Stomach (tissue), 9 donors: Measurements from ENCODE around the gene IRF2BP2. TPM values are rescaled to one million over a fixed set of nuclear protein-coding genes. Genes with fewer than 3 reads are reported as not detected.
"Not testable (repeated sequence)": the region's sequence is repeated elsewhere in the genome, so short reads cannot be mapped to it uniquely, and the experiment has no call there.

ENCODE experiments used
- DNase-seq, 2 donors: peaks; one replicate each; pipeline versions ENCODE4 v3.0.0 to v3.0.0-alpha.2; 2013 to 2019
- H3K27ac ChIP-seq, 5 donors: fragments of 200-600 bp in 4 of 5; sonication (generic) in 4 of 5; one replicate each; pipeline ENCODE4 v1.5.1; 2013 to 2019; ENCODE audit warnings: mild to moderate bottlenecking in 1 of 5, moderate library complexity in 1 of 5
- H3K27me3 ChIP-seq, 3 donors: fragments of 200-600 bp; sonication (generic); one replicate each; pipeline ENCODE4 v1.5.1; 2017 to 2019; ENCODE audit warnings: mixed run types in 1 of 3
- H3K36me3 ChIP-seq, 4 donors: fragments of 200-600 bp; sonication (generic); 1 replicate in 3 of 4; 2 replicates in 1 of 4; pipeline ENCODE4 v1.5.1; 2016 to 2019
- H3K4me1 ChIP-seq, 4 donors: fragments of 200-600 bp; sonication (generic); one replicate each; pipeline ENCODE4 v1.5.1; 2016 to 2019
- H3K4me3 ChIP-seq, 4 donors: fragments of 200-600 bp; sonication (generic) in 3 of 4; one replicate each; pipeline ENCODE4 v1.5.1; 2016 to 2019; ENCODE audit warnings: mild to moderate bottlenecking in 1 of 4
- H3K9me3 ChIP-seq, 4 donors: fragments of 200-600 bp; sonication (generic); one replicate each; pipeline ENCODE4 v1.5.1; 2016 to 2019
- CTCF ChIP-seq, 7 experiments: fragments of 450-650 bp in 4 of 7; fragments of 200-600 bp in 3 of 7; sonication (generic) in 3 of 7; IDR thresholded peaks; one replicate each; pipeline ENCODE4 v1.5.1; 2016 to 2019; ENCODE audit warnings: antibody characterized with exemption in 7 of 7, control low read depth in 2 of 7, mild to moderate bottlenecking in 1 of 7
- EP300 ChIP-seq: sonication (generic); formaldehyde crosslinking; IDR thresholded peaks from one replicate; pipeline ENCODE4 v1.6.1; 2017; ENCODE audit warnings: antibody characterized with exemption
- POLR2A ChIP-seq, 4 donors: fragments of 450-650 bp; IDR thresholded peaks; one replicate each; pipeline ENCODE4 v1.6.1; 2016; ENCODE audit warnings: antibody characterized with exemption in 4 of 4, control low read depth in 2 of 4, mild to moderate bottlenecking in 1 of 4, moderate library complexity in 1 of 4
- POLR2AphosphoS5 ChIP-seq, 3 donors: sonication (generic); formaldehyde crosslinking; IDR thresholded peaks; one replicate each; pipeline ENCODE4 v1.6.1; 2016; ENCODE audit warnings: antibody characterized with exemption in 3 of 3
- WGBS, 5 donors: extraction: QIAGEN DNeasy Blood & Tissue Kit in 3 of 5; methylation state at CpG; one replicate each; pipeline versions ENCODE4 v1.1.5 to v1.1.7; 2013 to 2018; 5-methylcytosine and 5-hydroxymethylcytosine counted together
- intact Hi-C: fragments of 100-400 bp; cut with DNase I; formaldehyde crosslinking; loops from one replicate; pipeline ENCODE4 v1.15.1; 2023; ENCODE audit warnings: low total_unique reads
- polyA plus RNA-seq, 3 donors: library from polyadenylated mRNA; stranded (reverse); fragments of 200-250 nt; gene quantifications; one replicate each; pipeline ENCODE4 v1.2.3, GENCODE V29; 2013
- total RNA-seq, 5 donors: library from RNA; depleted of rRNA; stranded (reverse); fragments of >200 nt; gene quantifications; one replicate each; pipeline versions ENCODE4 v1.1.0 to v1.2.3, GENCODE V29; 2014 to 2016
- donor health status: healthy with polysubstance abuse.
- donor health status: Bipolar disorder and iron deficiency.
- donor health status: healthy.

Gene IRF2BP2
- total and polyA plus RNA-seq, 8 donors, result 39.6 to 218 (median 63.1) TPM

GRCh38 chr1:234643111-234643849 is 33.3 kb upstream of the IRF2BP2 start:
- no peaks in the 10 kb centered on the region for H3K9me3 ChIP-seq
- TF ChIP-seq POLR2AphosphoS5 (IDR thresholded peaks at IDR 0.05) (peak; percentile 50 to 70 (median 69)), EP300 (no peak)
- no peaks in the 10 kb centered on the region for H3K27me3 ChIP-seq
- peak overlapping the region; percentile 63 to 92 (median 77) for H3K27ac ChIP-seq
- WGBS, 5 donors, result 21 to 40% (median 35%) methylated on average over 14 of the region's 14 CpGs
- intact Hi-C loops, result no loop called here
- no peaks in the 10 kb centered on the region for H3K36me3 ChIP-seq
- H3K4me3 ChIP-seq, result no peak overlapping the region
- peak; percentile 77 to 92 for DNase-seq
- peaks cover 6 to 44% (median 16%) of the 10 kb centered on the region in 4 donors for H3K4me1 ChIP-seq

- TF ChIP-seq POLR2AphosphoS5 (IDR thresholded peaks at IDR 0.05) (no peak), POLR2A (IDR thresholded peaks at IDR 0.05) (no peak), CTCF (IDR thresholded peaks at IDR 0.05) (no peak), EP300 (no peak)
- H3K27me3 ChIP-seq, result no peaks in the 10 kb centered on the region
- H3K4me3 ChIP-seq, result no peak overlapping the region
- no peaks in the 10 kb centered on the region for H3K36me3 ChIP-seq
- no peaks in the 10 kb centered on the region for H3K9me3 ChIP-seq
- H3K4me1 ChIP-seq, result peaks cover 6 to 44% (median 16%) of the 10 kb centered on the region in 4 donors
- no peak for DNase-seq
- H3K27ac ChIP-seq, result peak overlapping the region; percentile 45 to 78 (median 70)
- WGBS, 5 donors, result 88 to 96% (median 92%) methylated on average over 2 of the region's 2 CpGs
- intact Hi-C loops, result no loop called here
Observed at GRCh38 chr1:234642428-234642827, 32.5 kb upstream of the IRF2BP2 start.

GRCh38 chr1:234639961-234640360 is 30.0 kb upstream of the IRF2BP2 start:
- DNase-seq, result no peak
- Histone ChIP-seq H3K27me3 (no peaks in the 10 kb centered on the region), H3K9me3 (no peaks in the 10 kb centered on the region), H3K36me3 (no peaks in the 10 kb centered on the region), H3K27ac (peak overlapping the region in 4 of 5 donors; percentile 42 to 78 (median 56)), H3K4me3 (no peak overlapping the region), H3K4me1 (peaks cover 0 to 32% (median 16%) of the 10 kb centered on the region in 4 donors)
- intact Hi-C loops, result no loop called here
- WGBS, 5 donors, result 49 to 73% (median 62%) methylated on average over 4 of the region's 4 CpGs
- TF ChIP-seq POLR2AphosphoS5 (IDR thresholded peaks at IDR 0.05), result no peak
- no peak for TF ChIP-seq CTCF (IDR thresholded peaks at IDR 0.05)
- no peak for TF ChIP-seq POLR2A (IDR thresholded peaks at IDR 0.05)
- TF ChIP-seq EP300, result no peak

- H3K36me3 ChIP-seq, result no peaks in the 10 kb centered on the region
- H3K27ac ChIP-seq, result peak overlapping the region; percentile 42 to 78 (median 52)
- intact Hi-C loops, result no loop called here
- H3K4me1 ChIP-seq, result peaks cover 0 to 24% (median 16%) of the 10 kb centered on the region in 4 donors
- 34 to 55% (median 47%) methylated on average over 4 of the region's 4 CpGs for whole genome bisulfite sequencing, 5 donors
- TF ChIP-seq POLR2AphosphoS5 (IDR thresholded peaks at IDR 0.05), result no peak
- TF ChIP-seq POLR2A (IDR thresholded peaks at IDR 0.05), result no peak
- TF ChIP-seq CTCF (IDR thresholded peaks at IDR 0.05), result no peak
- TF ChIP-seq EP300, result no peak
- H3K4me3 ChIP-seq, result no peak overlapping the region
- peak in 1 of 2 donors; percentile 69 for DNase-seq
- no peaks in the 10 kb centered on the region for H3K9me3 ChIP-seq
- H3K27me3 ChIP-seq, result no peaks in the 10 kb centered on the region
Observed at GRCh38 chr1:234638832-234639799, 29.1 kb upstream of the IRF2BP2 start.

GRCh38 chr1:234634922-234635321 is 24.9 kb upstream of the IRF2BP2 start:
- H3K27me3 ChIP-seq, result not testable (repeated sequence)

More at GRCh38 chr1:234634922-234635321, 24.9 kb upstream of the IRF2BP2 start:
- H3K9me3 ChIP-seq, H3K36me3 ChIP-seq, intact Hi-C loops, DNase-seq, H3K4me3 ChIP-seq, H3K27ac ChIP-seq: not testable (repeated sequence)
- 90 to 95% (median 91%) methylated on average over 9 of the region's 9 CpGs for WGBS, 5 donors
- H3K4me1 ChIP-seq, result peaks cover 0 to 16% (median 16%) of the 10 kb centered on the region in 4 donors
